Right lobe of liver (tissue), 4 donors: ENCODE measurements around the gene MATN1.

Experiments used
- CTCF ChIP-seq, 4 donors: fragments of 200-600 bp in 3 of 4; fragments of 450-650 bp in 1 of 4; IDR thresholded peaks; one replicate each; pipeline versions ENCODE4 v1.5.1 to v1.8.0; 2016 to 2022; ENCODE audit warnings: antibody characterized with exemption in 4 of 4, mild to moderate bottlenecking in 2 of 4
- POLR2A ChIP-seq: fragments of 450-650 bp; IDR thresholded peaks from one replicate; pipeline ENCODE4 v1.6.1; 2017; ENCODE audit warnings: antibody characterized with exemption, mild to moderate bottlenecking
- donor health status: DM: no; HTN: no; CAD: no.
- donor health status: DM: no; HTN: no; CAD: no.
- donor health status: DM: no; HTN: yes; CAD: no.

GRCh38 chr1:30663596-30664091, 59.7 kb downstream of the MATN1 start:
- no peak for TF ChIP-seq CTCF (IDR thresholded peaks at IDR 0.05)
- no peak for TF ChIP-seq POLR2A
